Ovary (tissue), 3 donors: ENCODE measurements around the gene TAOK1.

Experiments used
- CTCF ChIP-seq, 3 donors: fragments of 450-650 bp in 2 of 3; fragments of 200-600 bp in 1 of 3; IDR thresholded peaks; one replicate each; pipeline versions ENCODE4 v1.5.1 to v1.8.0; 2016 to 2022; ENCODE audit warnings: antibody characterized with exemption in 3 of 3, mild to moderate bottlenecking in 1 of 3
- EP300 ChIP-seq: sonication (generic); formaldehyde crosslinking; IDR thresholded peaks from one replicate; pipeline ENCODE4 v1.6.1; 2017; ENCODE audit warnings: antibody characterized with exemption
- POLR2A ChIP-seq: fragments of 450-650 bp; IDR thresholded peaks from one replicate; pipeline ENCODE4 v1.6.1; 2017; ENCODE audit warnings: antibody characterized with exemption, mild to moderate bottlenecking, moderate library complexity
- donor health status: DM: no; HTN: no; CAD: no.

GRCh38 chr17:29546830-29547229 lies 156.7 kb downstream of the TAOK1 start:
- TF ChIP-seq CTCF (IDR thresholded peaks at IDR 0.05) (no peak), POLR2A (no peak), EP300 (no peak)
